ENCODE results near the gene RAB33B. TPM values are rescaled to one million over a fixed set of nuclear protein-coding genes. Genes with fewer than 3 reads are reported as not detected.

Gene RAB33B
- total RNA-seq, 1 experiment from 2014 or later = 4.5 TPM

GRCh38 chr4:139525414-139525813 lies 71.5 kb downstream of the RAB33B start:
- ChIA-PET POLR2A (no interaction called here), CTCF (no interaction called here)
- no TSS peak for BruUV-seq (replicated peaks)

More at GRCh38 chr4:139525414-139525813, 71.5 kb downstream of the RAB33B start:
- ATAC-seq (no peak), DNase-seq (ENCODE audit: low read depth, low spot score) (no peak)
- no peaks in the 10 kb centered on the region for H3K9me3 ChIP-seq (ENCODE audit: control insufficient read depth, insufficient read depth, low read depth, low read length)
- H3K27ac ChIP-seq (ENCODE audit: low read length) = no peak overlapping the region
- peaks cover under 1% of the 10 kb centered on the region; the same call in 1 of the 2 replicates for H3K36me3 ChIP-seq (ENCODE audit: control insufficient read depth, insufficient read depth, low read length)
- intact Hi-C loops (cut with micrococcal nuclease; ENCODE audit: unreplicated experiment) (no loop called here), in situ Hi-C loops (cut with HindIII; ENCODE audit: low pct_unique_long_range_greater_than_20kb, low sequenced_read_pairs) (no loop called here)
- H3K27me3 ChIP-seq (ENCODE audit: control insufficient read depth, insufficient read depth, low read length) = no peaks in the 10 kb centered on the region
- no peaks in the 10 kb centered on the region for H3K4me1 ChIP-seq (ENCODE audit: control insufficient read depth, insufficient read depth, low read length)
- H3K4me3 ChIP-seq (ENCODE audit: low read depth in 2 of 2, low read length in 2 of 2) = no peak overlapping the region
- TF ChIP-seq POLR2AphosphoS5 (IDR thresholded peaks at IDR 0.05; ENCODE audit: low read depth, low read length) (no peak), TCF7L2 (IDR thresholded peaks at IDR 0.05; ENCODE audit: low read depth, low read length) (no peak), SIN3A (IDR thresholded peaks at IDR 0.05; ENCODE audit: borderline replicate concordance, insufficient read depth, low read depth, low read length) (no peak), REST (IDR thresholded peaks at IDR 0.05; ENCODE audit: insufficient read depth in 1 of 2, low read depth in 2 of 2, low read length in 1 of 2) (no peak)
- TF ChIP-seq, protein P1, sequence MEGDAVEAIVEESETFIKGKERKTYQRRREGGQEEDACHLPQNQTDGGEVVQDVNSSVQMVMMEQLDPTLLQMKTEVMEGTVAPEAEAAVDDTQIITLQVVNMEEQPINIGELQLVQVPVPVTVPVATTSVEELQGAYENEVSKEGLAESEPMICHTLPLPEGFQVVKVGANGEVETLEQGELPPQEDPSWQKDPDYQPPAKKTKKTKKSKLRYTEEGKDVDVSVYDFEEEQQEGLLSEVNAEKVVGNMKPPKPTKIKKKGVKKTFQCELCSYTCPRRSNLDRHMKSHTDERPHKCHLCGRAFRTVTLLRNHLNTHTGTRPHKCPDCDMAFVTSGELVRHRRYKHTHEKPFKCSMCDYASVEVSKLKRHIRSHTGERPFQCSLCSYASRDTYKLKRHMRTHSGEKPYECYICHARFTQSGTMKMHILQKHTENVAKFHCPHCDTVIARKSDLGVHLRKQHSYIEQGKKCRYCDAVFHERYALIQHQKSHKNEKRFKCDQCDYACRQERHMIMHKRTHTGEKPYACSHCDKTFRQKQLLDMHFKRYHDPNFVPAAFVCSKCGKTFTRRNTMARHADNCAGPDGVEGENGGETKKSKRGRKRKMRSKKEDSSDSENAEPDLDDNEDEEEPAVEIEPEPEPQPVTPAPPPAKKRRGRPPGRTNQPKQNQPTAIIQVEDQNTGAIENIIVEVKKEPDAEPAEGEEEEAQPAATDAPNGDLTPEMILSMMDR (IDR thresholded peaks at IDR 0.05) = no peak

Other genes starting within 250 kb of the RAB33B start
- 2.3 TPM for gene MGARP, start 173.9 kb upstream of the RAB33B start, total RNA-seq (2021; ENCODE audit: unreplicated experiment)
- gene NAA15, start 152.6 kb upstream of the RAB33B start, total RNA-seq (2021; ENCODE audit: unreplicated experiment) = 55.0 TPM
- gene NDUFC1, start 151.6 kb upstream of the RAB33B start, total RNA-seq (2021; ENCODE audit: unreplicated experiment) = 56.5 TPM
- gene SETD7, start 102.1 kb downstream of the RAB33B start, total RNA-seq (2021; ENCODE audit: unreplicated experiment) = 24.8 TPM
- 17.4 TPM for gene MGST2, start 211.7 kb downstream of the RAB33B start, total RNA-seq (2021; ENCODE audit: unreplicated experiment)

All from Panc1 (cell line).